ENCODE measurements around the gene DIAPH3.

DIAPH3 gene

GRCh38 chr13:59946944-59947343 is 216.8 kb downstream of the DIAPH3 start:
- DNase-seq = no peak

- DNase-seq = no peak
Observed at GRCh38 chr13:59931621-59932020, 232.1 kb downstream of the DIAPH3 start.

- no peak for DNase-seq
Observed at GRCh38 chr13:59924256-59924655, 239.5 kb downstream of the DIAPH3 start.

- DNase-seq = no peak
Observed at GRCh38 chr13:59915252-59915651, 248.5 kb downstream of the DIAPH3 start.

GRCh38 chr13:59914556-59914955 is 249.2 kb downstream of the DIAPH3 start:
- DNase-seq = no peak

GRCh38 chr13:59906413-59907049 is 257.2 kb downstream of the DIAPH3 start:
- no peak for DNase-seq

GRCh38 chr13:59901191-59901590 is 262.5 kb downstream of the DIAPH3 start:
- DNase-seq = no peak

GRCh38 chr13:59898066-59898465 is 265.7 kb downstream of the DIAPH3 start:
- DNase-seq = no peak

- DNase-seq = no peak
Observed at GRCh38 chr13:59893266-59893665, 270.5 kb downstream of the DIAPH3 start.

- DNase-seq = no peak
Observed at GRCh38 chr13:59891053-59891452, 272.7 kb downstream of the DIAPH3 start.

- no peak for DNase-seq
Observed at GRCh38 chr13:59890054-59890453, 273.7 kb downstream of the DIAPH3 start.

GRCh38 chr13:59888408-59888807 is 275.3 kb downstream of the DIAPH3 start:
- no peak for DNase-seq

GRCh38 chr13:59885076-59885475 is 278.7 kb downstream of the DIAPH3 start:
- no peak for DNase-seq

- no peak for DNase-seq
Observed at GRCh38 chr13:59883885-59884284, 279.8 kb downstream of the DIAPH3 start.

GRCh38 chr13:59880468-59880867 is 283.3 kb downstream of the DIAPH3 start:
- no peak for DNase-seq

- no peak for DNase-seq
Observed at GRCh38 chr13:59879281-59879680, 284.4 kb downstream of the DIAPH3 start.

GRCh38 chr13:59877933-59878332 is 285.8 kb downstream of the DIAPH3 start:
- DNase-seq = no peak

GRCh38 chr13:59874973-59875372 is 288.8 kb downstream of the DIAPH3 start:
- no peak for DNase-seq

GRCh38 chr13:59873856-59874255 is 289.9 kb downstream of the DIAPH3 start:
- no peak for DNase-seq

GRCh38 chr13:59873309-59873708 is 290.4 kb downstream of the DIAPH3 start:
- no peak for DNase-seq

- no peak for DNase-seq
Observed at GRCh38 chr13:59867867-59868266, 295.9 kb downstream of the DIAPH3 start.

GRCh38 chr13:59865398-59865797 is 298.3 kb downstream of the DIAPH3 start:
- DNase-seq = no peak

GRCh38 chr13:59863621-59864020 is 300.1 kb downstream of the DIAPH3 start:
- DNase-seq = no peak

- no peak for DNase-seq
Observed at GRCh38 chr13:59861676-59862075, 302.1 kb downstream of the DIAPH3 start.

- DNase-seq = no peak
Observed at GRCh38 chr13:59856281-59856810, 307.4 kb downstream of the DIAPH3 start.
